ENCODE results near the gene DNM1. TPM values are rescaled to one million over a fixed set of nuclear protein-coding genes. Genes with fewer than 3 reads are reported as not detected.

Gene DNM1
- total and polyA plus RNA-seq, 2 of the 8 experiments (the other 6 are each of a cell fraction or from before 2014, with no cell fraction given) = 34.3 to 62.7 TPM

GRCh38 chr9:128182893-128183588 is 20.1 kb upstream of the DNM1 start (continued):
- no peak for TF ChIP-seq HDAC2 (IDR thresholded peaks at IDR 0.05; ENCODE audit: borderline replicate concordance in 1 of 2, low read depth in 2 of 2, low read length in 2 of 2)
- no peak for TF ChIP-seq EZH2 (IDR thresholded peaks at IDR 0.05; ENCODE audit: low read depth, low read length, severe bottlenecking)
- no peak for TF ChIP-seq SP4 (IDR thresholded peaks at IDR 0.05; ENCODE audit: low read length)
- TF ChIP-seq CBX5 (IDR thresholded peaks at IDR 0.05; ENCODE audit: low read depth, low read length) = no peak
- no peak for TF ChIP-seq SRF (IDR thresholded peaks at IDR 0.05; ENCODE audit: low read depth, low read length)
- no peak for TF ChIP-seq CTCF (IDR thresholded peaks at IDR 0.05; ENCODE audit: control extremely low read depth in 1 of 3, insufficient read depth in 1 of 3, low read depth in 1 of 3, low read length in 3 of 3)
- no peak for TF ChIP-seq POLR2A (IDR thresholded peaks at IDR 0.05; ENCODE audit: control extremely low read depth in 1 of 2, low read depth in 2 of 2, low read length in 2 of 2)
- TF ChIP-seq BCL11A (IDR thresholded peaks at IDR 0.05; ENCODE audit: low read depth in 2 of 2, low read length in 2 of 2) = no peak
